Retinal pigment epithelial cell (primary cell): Measurements from ENCODE around the gene COX19.

Experiments
- DNase-seq: peaks from one replicate; pipeline ENCODE4 v3.0.0-alpha.2; 2010; ENCODE audit warnings: low read depth
- H3K4me3 ChIP-seq: 2 replicates; pipeline ENCODE4 v1.5.1; 2011; ENCODE audit warnings: mild to moderate bottlenecking, low read length, control low read depth, moderate library complexity
- CTCF ChIP-seq: conservative IDR thresholded peaks from 2 replicates; pipeline ENCODE4 v1.5.1; 2011; ENCODE audit warnings: low read depth, low read length, control low read depth, inconsistent platforms

COX19 gene

GRCh38 chr7:982511-983003 lies 7.2 kb upstream of the COX19 start:
- no peak overlapping the region for H3K4me3 ChIP-seq
- TF ChIP-seq CTCF = no peak

GRCh38 chr7:981793-982510 lies 6.6 kb upstream of the COX19 start:
- no peak overlapping the region for H3K4me3 ChIP-seq
- no peak for TF ChIP-seq CTCF
- DNase-seq = no peak

More at GRCh38 chr7:982511-983003, 7.2 kb upstream of the COX19 start:
- DNase-seq = no peak

- no peak for TF ChIP-seq CTCF
- H3K4me3 ChIP-seq = no peak overlapping the region
- DNase-seq = no peak
Observed at GRCh38 chr7:979886-980571, 4.7 kb upstream of the COX19 start.

GRCh38 chr7:979151-979550 lies 3.8 kb upstream of the COX19 start:
- no peak overlapping the region for H3K4me3 ChIP-seq
- no peak for DNase-seq
- no peak for TF ChIP-seq CTCF

- no peak for TF ChIP-seq CTCF
- no peak for DNase-seq
- H3K4me3 ChIP-seq = no peak overlapping the region
Observed at GRCh38 chr7:978416-979091, 3.2 kb upstream of the COX19 start.

GRCh38 chr7:978049-978346 lies 2.6 kb upstream of the COX19 start:
- no peak for DNase-seq
- H3K4me3 ChIP-seq = no peak overlapping the region
- TF ChIP-seq CTCF = no peak
